Measurements from ENCODE around the gene KRTAP6-1. TPM values are rescaled to one million over a fixed set of nuclear protein-coding genes. Genes with fewer than 3 reads are reported as not detected.

KRTAP6-1 gene
- total and polyA plus RNA-seq, 8 donors = not detected

DNA sequence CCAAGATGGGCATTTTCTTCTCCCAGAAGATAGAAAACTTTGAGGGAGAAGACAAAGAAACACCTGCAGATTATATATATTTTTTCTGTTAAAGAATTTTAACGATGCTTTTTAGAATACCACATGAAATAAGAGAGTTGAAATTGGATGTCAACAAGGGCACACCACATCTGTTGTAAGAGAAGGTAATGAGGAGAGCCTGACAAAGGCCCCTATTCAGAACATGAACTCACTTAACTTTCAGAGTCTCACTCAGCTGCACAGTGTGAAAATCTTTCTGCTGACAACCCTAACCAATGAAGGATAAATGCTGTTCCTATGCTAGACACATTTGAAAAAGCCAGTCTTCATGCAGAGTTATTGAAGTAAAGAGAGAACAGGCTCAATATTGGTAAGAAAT is 30.9 kb downstream of the KRTAP6-1 start:
- H3K9me3 ChIP-seq = no peaks in the 10 kb centered on the region
- no peaks in the 10 kb centered on the region for H3K27me3 ChIP-seq
- 17 to 38% methylated on average over 1 of the region's 1 CpG for WGBS, 2 donors
- H3K4me3 ChIP-seq = no peak overlapping the region
- DNase-seq (no peak), FAIRE-seq (no peak), ATAC-seq (no peak)
- intact Hi-C loops (cut with DNase I) = no loop called here
- TF ChIP-seq, protein P1, sequence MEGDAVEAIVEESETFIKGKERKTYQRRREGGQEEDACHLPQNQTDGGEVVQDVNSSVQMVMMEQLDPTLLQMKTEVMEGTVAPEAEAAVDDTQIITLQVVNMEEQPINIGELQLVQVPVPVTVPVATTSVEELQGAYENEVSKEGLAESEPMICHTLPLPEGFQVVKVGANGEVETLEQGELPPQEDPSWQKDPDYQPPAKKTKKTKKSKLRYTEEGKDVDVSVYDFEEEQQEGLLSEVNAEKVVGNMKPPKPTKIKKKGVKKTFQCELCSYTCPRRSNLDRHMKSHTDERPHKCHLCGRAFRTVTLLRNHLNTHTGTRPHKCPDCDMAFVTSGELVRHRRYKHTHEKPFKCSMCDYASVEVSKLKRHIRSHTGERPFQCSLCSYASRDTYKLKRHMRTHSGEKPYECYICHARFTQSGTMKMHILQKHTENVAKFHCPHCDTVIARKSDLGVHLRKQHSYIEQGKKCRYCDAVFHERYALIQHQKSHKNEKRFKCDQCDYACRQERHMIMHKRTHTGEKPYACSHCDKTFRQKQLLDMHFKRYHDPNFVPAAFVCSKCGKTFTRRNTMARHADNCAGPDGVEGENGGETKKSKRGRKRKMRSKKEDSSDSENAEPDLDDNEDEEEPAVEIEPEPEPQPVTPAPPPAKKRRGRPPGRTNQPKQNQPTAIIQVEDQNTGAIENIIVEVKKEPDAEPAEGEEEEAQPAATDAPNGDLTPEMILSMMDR (IDR thresholded peaks at IDR 0.05) = no peak
- no peak overlapping the region for H3K27ac ChIP-seq
- H3K4me1 ChIP-seq = no peaks in the 10 kb centered on the region
- H3K36me3 ChIP-seq = no peaks in the 10 kb centered on the region

GRCh38 chr21:30580132-30580531 is 33.6 kb downstream of the KRTAP6-1 start:
- Histone ChIP-seq H3K4me1 (no peaks in the 10 kb centered on the region), H3K27me3 (no peaks in the 10 kb centered on the region), H3K27ac (no peak overlapping the region), H3K36me3 (no peaks in the 10 kb centered on the region), H3K4me3 (no peak overlapping the region), H3K9me3 (no peaks in the 10 kb centered on the region)
- 47 to 57% methylated on average over 3 of the region's 3 CpGs for WGBS, 2 donors
- DNase-seq (no peak), ATAC-seq (no peak), FAIRE-seq (no peak)
- intact Hi-C loops (cut with DNase I) = no loop called here
- TF ChIP-seq, protein P1 (IDR thresholded peaks at IDR 0.05) = no peak

- H3K36me3 ChIP-seq = no peaks in the 10 kb centered on the region
- DNase-seq (no peak), FAIRE-seq (no peak), ATAC-seq (no peak)
- no peaks in the 10 kb centered on the region for H3K4me1 ChIP-seq
- TF ChIP-seq, protein P1 (IDR thresholded peaks at IDR 0.05) = no peak
- no peaks in the 10 kb centered on the region for H3K27me3 ChIP-seq
- H3K4me3 ChIP-seq = no peak overlapping the region
- 55% methylated on average over 1 of the region's 1 CpG for WGBS, 2 donors
- intact Hi-C loops (cut with DNase I) = no loop called here
- no peak overlapping the region for H3K27ac ChIP-seq
- no peaks in the 10 kb centered on the region for H3K9me3 ChIP-seq
Observed at GRCh38 chr21:30579346-30579745, 34.4 kb downstream of the KRTAP6-1 start.

DNA sequence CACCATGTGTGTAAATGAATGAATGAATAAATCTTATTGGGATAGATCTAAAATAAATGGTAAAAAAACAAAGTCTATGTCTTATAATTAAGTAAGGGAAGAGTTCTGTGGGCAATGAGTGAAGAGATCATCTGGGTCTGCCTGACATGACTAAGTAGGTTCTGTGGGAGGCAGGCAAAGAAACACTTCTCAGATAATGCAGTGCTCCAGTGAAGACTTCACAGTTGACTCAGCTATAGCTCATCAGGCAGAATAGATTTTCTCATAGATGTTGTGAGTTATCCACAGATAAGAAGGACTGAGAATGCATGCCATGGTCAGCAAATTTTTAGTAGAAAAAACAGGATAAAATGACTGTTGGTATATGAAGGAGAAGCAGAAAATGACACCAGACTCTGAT is 36.0 kb downstream of the KRTAP6-1 start:
- Histone ChIP-seq H3K27ac (no peak overlapping the region), H3K36me3 (no peaks in the 10 kb centered on the region), H3K4me3 (no peak overlapping the region), H3K27me3 (no peaks in the 10 kb centered on the region), H3K9me3 (no peaks in the 10 kb centered on the region), H3K4me1 (no peaks in the 10 kb centered on the region)
- intact Hi-C loops (cut with DNase I) = no loop called here
- TF ChIP-seq, protein P1 (IDR thresholded peaks at IDR 0.05) = no peak
- FAIRE-seq (no peak), ATAC-seq (no peak), DNase-seq (no peak)

DNA sequence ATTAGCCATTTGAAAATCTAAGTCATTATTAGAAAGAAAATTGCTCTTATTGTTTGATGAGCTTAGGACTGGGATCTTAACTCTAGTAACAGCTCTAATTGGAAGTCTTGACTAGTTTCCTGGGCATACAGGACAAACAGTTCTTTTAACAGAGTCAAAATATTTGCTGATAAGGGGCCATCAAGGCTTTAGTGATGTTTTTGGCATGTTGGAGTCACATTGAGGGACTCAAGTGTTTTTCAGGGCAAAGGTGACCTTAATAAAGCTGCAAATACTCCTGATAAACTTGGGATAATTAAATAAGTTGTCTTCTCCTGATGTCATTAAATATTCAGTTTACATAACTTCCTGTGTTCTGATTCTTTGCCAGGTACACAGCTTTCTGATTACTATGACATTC is 46.1 kb downstream of the KRTAP6-1 start:
- H3K9me3 ChIP-seq = no peaks in the 10 kb centered on the region
- no peaks in the 10 kb centered on the region for H3K36me3 ChIP-seq
- H3K4me3 ChIP-seq = no peak overlapping the region
- H3K4me1 ChIP-seq = no peaks in the 10 kb centered on the region
- intact Hi-C loops (cut with DNase I) = no loop called here
- H3K27ac ChIP-seq = no peak overlapping the region
- no peaks in the 10 kb centered on the region for H3K27me3 ChIP-seq
- TF ChIP-seq, protein P1 (IDR thresholded peaks at IDR 0.05) = no peak
- DNase-seq = no peak
- FAIRE-seq = no peak
- ATAC-seq = no peak

Data from pancreas (tissue), 10 donors.